Spleen (tissue), 7 donors: ENCODE measurements around the gene SLC47A2.

ENCODE experiments used
- POLR2A ChIP-seq, 3 donors: fragments of 450-650 bp; IDR thresholded peaks; one replicate each; pipeline ENCODE4 v1.5.1; 2017; ENCODE audit warnings: antibody characterized with exemption in 3 of 3, mild to moderate bottlenecking in 1 of 3
- POLR2AphosphoS5 ChIP-seq, 3 donors: sonication (generic); formaldehyde crosslinking; IDR thresholded peaks; one replicate each; pipeline ENCODE4 v1.5.1; 2017; ENCODE audit warnings: antibody characterized with exemption in 3 of 3
- TF ChIP-seq, protein P1 (sequence below), 11 experiments: fragments of 200-600 bp in 7 of 11; fragments of 450-650 bp in 4 of 11; sonication (generic) in 4 of 11; IDR thresholded peaks in 8 of 11; conservative IDR thresholded peaks in 3 of 11; 1 replicate in 7 of 11; 2 replicates in 4 of 11; pipeline versions ENCODE4 v1.4.0 to v1.8.0; 2016 to 2021; ENCODE audit warnings: antibody characterized with exemption in 11 of 11, inconsistent platforms in 4 of 11, mild to moderate bottlenecking in 1 of 11
- donor health status: DM: no; HTN: no; CAD: no; lungs with moderate emphysema.
- donor health status: DM: no; HTN: no; CAD: no.
- donor health status: DM: no; HTN: no; CAD: no.

GRCh38 chr17:19648475-19649273, 67.7 kb downstream of the SLC47A2 start, which contains the start of gene ALDH3A2:
- TF ChIP-seq, protein P1, sequence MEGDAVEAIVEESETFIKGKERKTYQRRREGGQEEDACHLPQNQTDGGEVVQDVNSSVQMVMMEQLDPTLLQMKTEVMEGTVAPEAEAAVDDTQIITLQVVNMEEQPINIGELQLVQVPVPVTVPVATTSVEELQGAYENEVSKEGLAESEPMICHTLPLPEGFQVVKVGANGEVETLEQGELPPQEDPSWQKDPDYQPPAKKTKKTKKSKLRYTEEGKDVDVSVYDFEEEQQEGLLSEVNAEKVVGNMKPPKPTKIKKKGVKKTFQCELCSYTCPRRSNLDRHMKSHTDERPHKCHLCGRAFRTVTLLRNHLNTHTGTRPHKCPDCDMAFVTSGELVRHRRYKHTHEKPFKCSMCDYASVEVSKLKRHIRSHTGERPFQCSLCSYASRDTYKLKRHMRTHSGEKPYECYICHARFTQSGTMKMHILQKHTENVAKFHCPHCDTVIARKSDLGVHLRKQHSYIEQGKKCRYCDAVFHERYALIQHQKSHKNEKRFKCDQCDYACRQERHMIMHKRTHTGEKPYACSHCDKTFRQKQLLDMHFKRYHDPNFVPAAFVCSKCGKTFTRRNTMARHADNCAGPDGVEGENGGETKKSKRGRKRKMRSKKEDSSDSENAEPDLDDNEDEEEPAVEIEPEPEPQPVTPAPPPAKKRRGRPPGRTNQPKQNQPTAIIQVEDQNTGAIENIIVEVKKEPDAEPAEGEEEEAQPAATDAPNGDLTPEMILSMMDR (IDR thresholded peaks at IDR 0.05 in 8 of 11, conservative IDR thresholded peaks at IDR 0.05 in 3 of 11) = peak in 7 of 11 experiments; percentile 11 to 49 (median 26)
- TF ChIP-seq POLR2AphosphoS5 (IDR thresholded peaks at IDR 0.05) (peak; percentile 98 to 99 (median 98)), POLR2A (IDR thresholded peaks at IDR 0.05) (peak in 2 of 3 donors; percentile 68 to 94)
